GM12873 (cell line): Measurements from ENCODE around the gene MINDY4.

Source experiments
- TF ChIP-seq, protein P1 (sequence below): IDR thresholded peaks from 2 replicates; pipeline ENCODE4 v1.5.1; 2012; ENCODE audit warnings: low read depth, mild to moderate bottlenecking, moderate library complexity, low read length, control low read depth; ENCODE audit not compliant: insufficient read depth; ENCODE audit errors: missing control alignments

Gene MINDY4

DNA sequence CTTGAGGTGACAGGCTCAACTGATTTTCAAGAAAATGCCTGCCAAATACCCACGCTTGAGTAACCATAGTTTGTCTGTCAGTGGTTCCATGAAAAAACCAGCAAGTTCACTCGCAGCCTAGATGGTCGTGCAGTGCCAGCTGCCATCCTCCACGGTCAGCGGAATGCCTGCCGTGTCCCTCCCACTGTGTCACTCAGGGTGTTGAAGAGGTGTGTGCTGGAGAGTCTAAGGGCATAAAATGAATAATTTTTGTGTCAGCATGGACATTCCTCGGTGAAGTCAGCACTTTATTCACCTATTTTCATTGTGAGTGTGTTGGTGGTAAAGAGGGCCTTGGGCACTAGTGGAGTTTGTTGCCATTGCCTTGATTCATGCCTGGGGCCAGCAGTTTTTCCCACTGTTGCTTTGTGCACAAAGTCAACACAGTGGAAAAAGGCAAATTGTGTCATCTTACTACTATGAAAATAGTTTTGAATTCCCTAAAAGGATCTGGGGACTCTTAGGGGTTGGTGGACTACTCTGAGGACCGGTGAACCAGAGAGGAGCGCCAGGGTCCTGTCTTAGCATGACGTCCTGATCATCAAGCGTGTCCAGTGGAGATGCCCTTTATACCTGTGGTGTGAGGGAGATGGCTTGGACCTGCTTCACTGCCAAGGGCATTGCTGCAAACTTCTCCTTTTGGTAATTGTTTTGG, 17.6 kb downstream of the MINDY4 start:
- TF ChIP-seq, protein P1, sequence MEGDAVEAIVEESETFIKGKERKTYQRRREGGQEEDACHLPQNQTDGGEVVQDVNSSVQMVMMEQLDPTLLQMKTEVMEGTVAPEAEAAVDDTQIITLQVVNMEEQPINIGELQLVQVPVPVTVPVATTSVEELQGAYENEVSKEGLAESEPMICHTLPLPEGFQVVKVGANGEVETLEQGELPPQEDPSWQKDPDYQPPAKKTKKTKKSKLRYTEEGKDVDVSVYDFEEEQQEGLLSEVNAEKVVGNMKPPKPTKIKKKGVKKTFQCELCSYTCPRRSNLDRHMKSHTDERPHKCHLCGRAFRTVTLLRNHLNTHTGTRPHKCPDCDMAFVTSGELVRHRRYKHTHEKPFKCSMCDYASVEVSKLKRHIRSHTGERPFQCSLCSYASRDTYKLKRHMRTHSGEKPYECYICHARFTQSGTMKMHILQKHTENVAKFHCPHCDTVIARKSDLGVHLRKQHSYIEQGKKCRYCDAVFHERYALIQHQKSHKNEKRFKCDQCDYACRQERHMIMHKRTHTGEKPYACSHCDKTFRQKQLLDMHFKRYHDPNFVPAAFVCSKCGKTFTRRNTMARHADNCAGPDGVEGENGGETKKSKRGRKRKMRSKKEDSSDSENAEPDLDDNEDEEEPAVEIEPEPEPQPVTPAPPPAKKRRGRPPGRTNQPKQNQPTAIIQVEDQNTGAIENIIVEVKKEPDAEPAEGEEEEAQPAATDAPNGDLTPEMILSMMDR, result no peak

DNA sequence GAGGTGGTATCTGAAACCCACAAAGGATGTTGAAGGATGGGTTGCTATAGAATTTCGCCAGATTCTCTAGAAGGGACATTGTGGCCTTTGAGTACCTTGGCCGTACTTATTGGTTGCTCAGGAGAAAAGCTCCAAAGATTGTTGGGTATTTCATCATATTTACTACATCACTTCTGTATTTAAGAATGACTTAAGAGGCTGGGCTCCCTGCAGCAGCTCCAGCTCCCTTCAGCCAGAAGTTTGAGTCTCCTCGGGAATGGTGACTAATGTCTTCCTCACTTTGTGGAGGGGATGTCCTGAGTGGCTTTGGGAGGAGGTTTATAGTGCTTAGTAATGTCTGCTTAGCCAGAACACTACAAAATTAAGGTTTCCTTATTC, 18.1 kb downstream of the MINDY4 start:
- TF ChIP-seq, protein P1, result no peak

DNA sequence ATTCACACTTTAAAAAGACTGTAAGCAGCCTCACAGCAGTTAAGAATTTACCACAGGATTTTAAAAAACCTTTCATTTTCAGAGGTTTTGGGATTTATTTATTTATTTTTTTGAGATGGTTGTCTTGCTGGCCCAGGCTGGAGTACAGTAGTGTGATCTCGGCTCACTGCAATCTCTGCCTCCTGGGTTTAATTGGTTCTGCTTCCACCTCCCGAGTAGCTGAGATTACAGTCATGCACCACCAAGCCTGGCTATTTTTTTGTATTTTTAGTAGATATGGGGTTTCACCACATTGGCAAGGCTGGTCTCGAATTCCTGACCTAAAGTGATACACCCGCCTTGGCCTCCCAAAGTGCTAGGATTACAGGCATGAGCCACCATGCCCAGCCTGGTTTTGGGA, 19.1 kb downstream of the MINDY4 start:
- TF ChIP-seq, protein P1, result no peak

DNA sequence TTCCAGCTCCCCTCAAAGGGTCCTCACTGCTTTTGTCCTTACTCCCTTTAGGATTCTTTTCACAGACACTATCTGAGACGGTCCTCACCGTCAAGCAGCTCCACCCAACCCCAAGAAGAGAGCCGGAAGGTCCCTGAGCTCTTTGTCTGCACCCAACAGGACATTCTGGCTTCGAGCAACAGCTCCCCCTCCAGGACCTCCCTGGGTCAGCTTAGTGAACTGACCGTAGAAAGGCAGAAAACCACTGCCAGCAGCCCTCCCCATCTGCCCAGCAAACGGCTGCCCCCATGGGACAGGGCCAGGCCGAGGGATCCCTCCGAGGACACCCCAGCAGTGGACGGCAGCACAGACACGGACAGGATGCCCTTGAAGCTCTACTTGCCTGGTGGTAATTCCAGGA, 19.9 kb downstream of the MINDY4 start:
- TF ChIP-seq, protein P1, result no peak

- TF ChIP-seq, protein P1, result no peak
These were observed 24.1 kb downstream of the MINDY4 start for GRCh38 chr7:30795161-30795948.

DNA sequence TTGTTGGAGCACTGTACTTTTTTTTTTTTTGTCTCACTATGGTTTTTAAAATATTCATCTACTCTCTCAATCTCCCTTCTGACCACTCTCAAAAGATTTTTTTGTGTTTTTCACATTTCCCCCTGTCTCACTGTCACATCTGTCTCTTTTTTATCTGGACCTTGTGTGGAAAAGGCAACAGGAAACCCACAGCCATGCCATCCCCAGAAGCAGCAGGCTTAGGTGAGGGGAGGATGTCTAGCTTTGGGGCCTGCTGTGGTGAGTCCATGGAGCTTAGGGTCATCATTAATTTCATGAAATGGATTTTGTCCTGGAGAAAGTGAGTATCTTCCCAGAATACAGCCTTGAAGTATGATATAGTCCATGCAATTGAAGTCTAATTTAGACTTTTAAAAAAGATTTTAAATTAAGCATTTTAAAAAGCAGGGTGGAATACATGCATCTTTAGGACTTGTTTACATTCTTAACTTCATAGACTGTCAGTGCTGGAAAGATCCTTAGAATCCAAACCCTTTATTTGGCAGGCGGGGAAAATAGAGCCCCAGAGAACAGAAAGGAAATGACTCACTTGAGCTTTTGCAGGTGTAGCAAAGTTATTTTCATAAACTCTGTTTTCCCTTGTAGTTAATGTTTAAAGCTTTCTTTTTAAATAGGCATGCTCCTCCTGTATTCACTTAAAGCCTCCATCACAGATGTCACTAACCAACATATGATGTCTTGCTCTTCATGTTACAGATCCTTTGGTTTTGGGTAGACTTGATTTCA, 25.1 kb downstream of the MINDY4 start:
- TF ChIP-seq, protein P1, result no peak
